PC-9 (cell line): ENCODE measurements around the gene CAMTA1.

ENCODE experiments used
- CTCF ChIP-seq: fragments of 200-600 bp; sonication (generic); conservative IDR thresholded peaks from 2 replicates; pipeline ENCODE4 v1.6.1; 2017; ENCODE audit warnings: mixed run types, antibody characterized with exemption, mild to moderate bottlenecking, moderate library complexity
- EZH2 ChIP-seq: fragments of 200-600 bp; sonication (generic); IDR thresholded peaks from 2 replicates; pipeline ENCODE4 v1.8.0; 2017; ENCODE audit warnings: antibody characterized with exemption, low read depth

- TF ChIP-seq CTCF (no peak), EZH2 (no peak)
Measured at GRCh38 chr1:7253988-7254587, 468.8 kb downstream of the CAMTA1 start.
